CD4-positive, alpha-beta T cell treated with Interleukin-10 for 1 hour (primary cell): Measurements from ENCODE around the gene CCNQ.

Source experiments
- DNase-seq: peaks from one replicate; pipeline ENCODE4 v3.0.0-alpha.2; 2020

Gene CCNQ

DNA sequence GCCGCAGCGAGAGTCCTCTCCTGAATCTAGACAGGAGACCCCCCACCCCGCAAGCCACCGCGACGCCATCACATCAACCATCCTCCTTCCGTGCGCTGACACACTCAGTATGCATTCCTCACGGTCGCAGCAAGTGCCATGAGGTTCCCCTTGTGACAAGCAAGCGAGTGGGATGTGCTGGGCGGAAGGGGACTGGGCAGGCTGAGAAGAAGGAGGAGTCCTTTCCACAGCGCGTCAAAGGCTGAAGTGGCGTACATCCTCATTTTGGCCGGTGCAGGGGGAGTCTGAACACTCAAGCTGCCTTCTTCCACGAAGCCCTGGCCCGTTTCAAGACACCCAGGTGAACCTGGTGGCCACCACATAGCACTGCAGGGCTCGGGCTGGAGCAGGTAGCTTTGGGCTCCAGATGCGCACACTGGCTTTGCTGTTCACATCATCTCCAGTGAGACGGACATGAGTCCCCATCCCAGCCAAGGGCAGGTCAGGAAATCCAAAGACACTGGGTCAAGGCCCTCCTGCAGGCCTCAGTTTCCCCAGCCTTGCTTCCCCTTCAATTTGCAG lies 30.4 kb downstream of the CCNQ start:
- DNase-seq, result no peak

DNA sequence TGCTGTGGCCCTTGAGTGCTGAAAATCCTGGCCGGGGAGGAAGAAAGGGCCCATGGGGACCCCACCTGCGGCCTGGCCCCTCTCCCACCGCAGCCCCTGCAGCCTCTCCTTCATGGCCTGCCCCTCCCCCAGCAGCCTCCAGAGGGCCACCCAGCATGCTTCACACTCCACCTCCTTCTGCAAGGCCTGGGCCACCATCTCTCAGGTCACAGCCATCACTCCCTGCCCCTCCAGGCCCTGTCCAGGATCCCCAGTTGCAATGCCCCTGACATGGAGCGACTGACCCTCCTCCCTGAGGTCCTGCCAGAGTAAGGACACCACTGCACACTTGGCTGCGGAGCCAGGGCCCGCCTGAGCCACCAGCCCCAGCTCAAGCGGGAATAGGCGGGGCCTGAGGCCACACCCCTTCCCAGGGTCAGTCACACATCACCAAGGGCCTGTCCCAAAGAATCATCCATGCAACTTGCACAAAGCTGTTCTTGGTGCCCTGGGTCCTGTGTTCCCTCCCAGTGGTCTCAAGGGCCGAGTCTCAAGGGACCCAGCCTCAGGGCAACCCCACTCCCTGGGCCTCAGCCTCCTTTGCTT lies 32.9 kb downstream of the CCNQ start:
- DNase-seq, result no peak

DNA sequence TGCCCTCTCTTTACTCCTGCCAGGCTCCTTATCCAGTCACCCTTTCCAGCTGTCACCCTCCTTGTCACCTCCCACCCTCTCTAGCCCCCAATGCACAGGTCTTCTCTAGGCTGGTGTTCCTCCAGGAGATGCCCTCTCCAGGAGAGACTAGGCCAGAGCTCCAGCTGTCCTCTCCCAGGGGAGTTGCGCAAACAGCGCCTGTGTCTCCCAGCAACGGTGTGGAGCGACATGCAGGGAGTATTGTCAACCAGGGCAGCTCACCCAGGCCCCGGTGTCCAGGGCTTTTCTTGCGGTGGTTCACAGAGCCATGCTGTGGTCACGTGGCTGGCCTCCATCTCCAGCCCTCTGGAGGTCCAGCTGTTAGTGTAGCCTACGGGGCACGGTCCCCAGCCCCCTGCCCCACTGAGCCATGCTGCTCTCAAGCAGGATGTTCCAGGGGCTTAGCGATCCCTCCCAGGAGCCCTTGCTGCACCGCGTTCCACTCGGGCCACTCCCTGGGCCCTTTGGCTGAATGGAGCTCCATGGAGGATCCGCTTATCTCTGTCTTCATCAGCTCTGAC lies 34.8 kb downstream of the CCNQ start:
- DNase-seq, result no peak

DNA sequence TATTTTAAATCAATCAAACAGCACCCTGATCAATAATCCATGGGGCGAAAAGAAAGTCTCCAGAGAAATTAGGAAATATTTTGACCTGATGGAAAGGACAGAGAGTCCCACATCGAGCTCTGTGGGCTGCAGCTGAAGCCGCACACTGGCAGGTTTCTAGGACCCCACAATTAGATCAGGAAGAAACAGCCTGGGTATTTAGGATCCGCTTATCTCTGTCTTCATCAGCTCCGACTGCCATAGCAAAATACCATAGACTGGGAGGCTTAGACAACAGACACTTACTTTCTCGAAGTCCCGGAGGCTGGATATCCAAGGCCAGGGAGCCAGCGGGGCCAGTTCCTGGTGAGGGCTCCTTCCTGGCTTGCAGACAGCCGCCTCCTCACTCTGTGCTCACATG lies 36.4 kb downstream of the CCNQ start:
- DNase-seq, result no peak

DNA sequence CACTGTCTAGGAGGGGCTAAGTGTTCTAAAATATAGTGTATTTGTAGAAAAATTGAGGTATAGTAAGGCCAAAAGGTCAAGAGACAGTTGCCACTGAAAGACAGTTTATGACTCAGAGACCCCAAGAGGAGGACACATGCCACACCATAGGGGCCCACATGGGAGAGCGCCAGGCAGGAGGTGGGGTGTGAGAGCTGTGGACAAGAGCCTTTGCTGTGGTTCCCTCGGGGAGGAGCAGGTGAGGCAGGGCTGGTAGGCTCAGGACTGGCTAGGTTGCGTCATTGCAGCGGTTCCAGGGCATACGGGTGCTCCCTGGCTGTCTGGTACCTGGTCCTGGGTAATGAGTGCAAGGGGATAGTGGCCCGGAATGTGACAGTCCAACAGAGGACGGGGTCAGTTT lies 37.6 kb downstream of the CCNQ start:
- no peak for DNase-seq

DNA sequence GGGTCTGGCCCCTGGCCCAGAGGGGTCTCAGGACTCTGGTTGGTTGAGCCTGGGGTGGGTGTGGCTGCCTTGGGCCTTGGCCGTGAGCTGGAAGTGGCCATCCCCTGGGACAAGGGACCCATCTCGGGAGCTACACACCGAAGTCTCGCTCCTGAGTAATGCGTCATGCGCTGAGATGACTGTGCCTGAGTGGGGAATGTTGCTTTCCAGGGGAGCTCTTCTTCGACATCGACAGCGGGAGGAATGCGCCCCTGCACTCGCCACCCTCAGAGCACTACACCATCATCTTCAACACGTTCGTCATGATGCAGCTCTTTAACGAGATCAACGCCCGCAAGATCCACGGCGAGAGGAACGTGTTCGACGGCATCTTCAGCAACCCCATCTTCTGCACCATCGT lies 38.5 kb downstream of the CCNQ start:
- no peak for DNase-seq

DNA sequence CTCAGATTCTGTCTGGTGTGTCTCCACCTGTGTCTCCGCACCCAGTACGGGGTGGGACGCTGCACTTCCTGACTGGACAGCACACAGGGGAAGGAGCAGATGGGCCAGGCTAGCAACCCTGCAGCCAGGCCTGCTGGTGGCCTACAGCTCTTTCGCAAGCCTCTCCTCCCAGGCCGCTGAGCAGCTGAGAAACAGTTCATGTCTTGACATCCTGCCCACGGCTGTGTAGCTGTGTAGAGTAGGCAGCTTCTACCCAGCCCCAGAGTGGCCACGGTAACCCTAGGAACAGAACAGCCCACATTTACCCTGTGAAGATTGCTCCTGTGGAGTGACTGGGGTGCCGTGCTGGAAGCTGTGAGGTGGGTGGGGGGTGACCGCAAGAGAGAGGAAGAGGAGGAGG lies 38.9 kb downstream of the CCNQ start:
- no peak for DNase-seq

DNA sequence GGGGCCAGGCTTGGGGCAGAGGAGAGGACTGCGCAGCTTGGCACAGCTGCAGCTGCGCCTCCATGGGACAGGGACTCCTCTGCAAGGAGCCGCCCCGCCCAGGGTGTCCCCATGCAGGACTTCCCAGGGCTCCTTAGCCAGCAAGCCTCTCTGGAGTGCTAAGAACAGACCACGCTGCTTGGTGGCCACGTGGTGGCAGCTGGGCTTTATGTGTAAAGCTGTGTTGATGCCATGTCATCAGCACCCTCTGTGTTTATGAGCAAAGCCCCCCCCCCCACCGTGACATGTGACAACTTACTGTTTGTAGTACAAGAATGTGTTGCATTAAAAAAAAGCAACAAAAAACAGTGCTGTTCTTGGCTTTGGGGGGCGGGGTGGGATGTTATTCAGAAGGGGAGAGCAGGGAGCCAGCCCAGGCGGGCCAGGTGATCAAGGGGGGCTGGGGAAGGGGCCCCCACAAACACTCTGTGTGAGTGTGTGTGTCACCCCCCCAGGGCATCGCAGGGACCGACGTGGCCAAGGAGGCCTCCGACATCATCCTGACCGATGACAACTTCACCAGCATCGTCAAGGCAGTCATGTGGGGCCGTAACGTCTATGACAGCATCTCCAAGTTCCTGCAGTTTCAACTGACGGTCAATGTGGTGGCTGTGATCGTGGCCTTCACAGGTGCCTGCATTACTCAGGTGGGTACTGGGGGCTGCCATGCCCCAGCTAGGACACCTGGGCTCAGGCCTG lies 41.2 kb downstream of the CCNQ start:
- no peak for DNase-seq

DNA sequence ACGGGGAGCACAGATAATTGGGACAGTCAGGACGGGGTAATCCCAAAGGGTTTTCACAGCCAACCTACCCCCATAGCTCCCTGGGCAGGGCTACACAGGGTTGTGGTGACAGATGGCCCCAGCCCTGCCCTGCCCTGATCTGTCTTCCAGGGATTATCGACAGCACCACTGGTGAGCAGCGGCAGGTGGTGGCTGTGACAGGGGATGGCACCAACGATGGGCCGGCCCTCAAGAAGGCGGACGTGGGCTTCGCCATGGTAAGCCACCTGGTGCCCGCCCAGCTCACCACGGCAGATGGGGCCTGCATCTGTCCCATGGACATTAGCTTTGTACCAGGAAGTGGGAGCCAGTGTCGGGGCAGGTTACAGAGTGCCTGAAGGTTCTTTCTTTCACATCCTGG lies 42.2 kb downstream of the CCNQ start:
- no peak for DNase-seq

DNA sequence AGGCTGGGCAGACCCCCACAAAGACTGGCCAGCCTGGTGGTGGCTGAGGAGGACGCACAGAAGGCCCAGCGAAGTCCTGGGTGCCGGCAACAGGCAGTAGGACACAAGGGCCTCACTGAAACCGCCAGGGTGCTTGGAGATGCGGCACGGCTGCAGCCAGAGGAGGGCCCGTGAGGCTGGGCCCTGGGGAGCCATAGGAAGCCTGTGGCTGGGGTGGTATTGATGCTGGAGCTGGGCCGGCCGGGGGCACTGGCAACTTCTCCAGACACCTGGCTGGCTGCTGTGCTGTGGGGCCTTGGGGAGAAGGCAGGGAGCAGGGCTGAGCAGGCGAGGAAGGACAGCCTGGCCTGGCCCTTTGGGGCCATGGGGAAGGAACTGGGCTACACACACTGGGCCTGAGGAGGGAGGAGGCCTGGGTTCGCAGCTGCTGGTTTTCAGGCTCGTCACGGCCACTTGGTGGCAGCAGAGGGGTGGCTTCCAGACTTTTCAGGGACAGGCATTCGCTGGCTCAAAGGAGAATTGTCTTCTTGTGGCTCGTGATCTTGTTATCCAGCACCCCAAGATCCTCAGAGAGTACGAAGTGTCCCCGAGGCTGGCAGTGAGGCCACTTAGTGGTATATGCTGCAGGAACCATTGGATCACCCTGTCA lies 44.3 kb downstream of the CCNQ start:
- peak; percentile 61 for DNase-seq

DNA sequence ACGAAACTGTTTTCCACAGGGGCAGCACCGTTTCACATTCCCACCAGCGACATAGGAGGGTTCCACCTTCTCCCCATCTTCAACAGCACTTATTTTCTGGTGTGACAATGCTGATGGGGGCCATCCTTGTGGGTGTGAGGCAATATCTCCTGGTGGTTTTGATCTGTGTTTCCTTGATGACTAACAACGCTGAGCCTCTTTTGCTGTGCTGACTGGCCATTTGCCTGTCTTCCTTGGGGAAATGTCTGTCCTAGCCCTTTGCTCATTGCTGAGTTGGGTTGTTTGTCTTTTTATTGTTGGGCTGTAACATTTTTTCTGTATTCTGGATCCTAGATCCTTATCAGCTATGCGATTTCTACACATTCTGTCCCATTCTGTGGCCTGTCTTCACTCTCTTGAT lies 47.8 kb downstream of the CCNQ start:
- DNase-seq, result no peak

DNA sequence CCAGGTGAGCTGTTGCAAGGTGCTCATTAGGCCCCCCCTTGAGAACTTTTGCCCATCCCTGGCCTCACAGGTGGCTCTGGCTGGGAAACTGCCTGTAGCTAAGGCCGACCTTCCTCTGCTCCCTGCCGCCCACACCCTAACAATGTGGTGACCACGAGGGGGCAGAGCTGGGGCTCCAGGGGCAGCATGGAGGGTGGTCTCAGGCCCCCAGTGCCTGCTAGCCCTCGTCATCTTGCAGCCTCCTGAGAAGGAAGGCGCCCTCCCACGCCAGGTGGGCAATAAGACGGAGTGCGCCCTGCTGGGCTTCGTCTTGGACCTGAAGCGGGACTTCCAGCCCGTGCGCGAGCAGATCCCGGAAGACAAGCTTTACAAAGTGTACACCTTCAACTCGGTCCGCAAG lies 49.1 kb downstream of the CCNQ start:
- no peak for DNase-seq

DNA sequence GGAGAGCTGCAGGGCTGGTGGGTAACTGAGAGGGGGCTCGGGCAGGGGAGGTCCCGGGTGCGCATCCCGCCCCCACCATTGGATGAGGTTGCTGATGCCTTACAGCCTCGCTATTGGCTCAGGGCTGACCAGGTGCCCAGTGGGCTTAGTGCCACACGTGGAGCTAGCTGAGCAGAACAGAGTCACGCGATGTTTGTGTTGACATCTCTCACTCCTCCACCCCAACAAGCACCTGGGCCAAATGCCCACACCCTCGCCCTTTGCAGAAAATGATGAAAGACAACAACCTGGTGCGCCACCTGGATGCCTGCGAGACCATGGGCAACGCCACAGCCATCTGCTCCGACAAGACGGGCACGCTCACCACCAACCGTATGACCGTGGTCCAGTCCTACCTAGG lies 49.7 kb downstream of the CCNQ start:
- no peak for DNase-seq

DNA sequence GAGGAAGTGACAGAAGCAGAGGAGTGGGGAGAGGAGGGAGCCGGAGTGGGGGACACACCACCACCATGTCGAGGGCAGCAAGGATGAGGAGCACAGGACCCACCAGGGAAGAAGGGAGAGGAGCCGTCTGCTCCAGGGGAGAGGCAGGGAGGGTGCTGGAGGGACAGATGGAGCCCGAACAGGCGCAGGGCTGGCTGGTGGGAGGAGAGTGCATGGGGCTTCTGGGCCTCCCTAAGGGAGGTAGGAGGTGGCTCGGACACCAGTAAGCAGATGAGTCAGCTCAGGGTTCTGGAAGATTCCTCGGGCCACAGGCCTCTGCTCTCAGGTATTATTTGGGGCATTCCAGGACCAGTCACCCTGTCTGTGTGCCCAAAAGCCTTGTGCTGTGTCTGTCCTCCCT lies 51.7 kb downstream of the CCNQ start:
- DNase-seq, result no peak

DNA sequence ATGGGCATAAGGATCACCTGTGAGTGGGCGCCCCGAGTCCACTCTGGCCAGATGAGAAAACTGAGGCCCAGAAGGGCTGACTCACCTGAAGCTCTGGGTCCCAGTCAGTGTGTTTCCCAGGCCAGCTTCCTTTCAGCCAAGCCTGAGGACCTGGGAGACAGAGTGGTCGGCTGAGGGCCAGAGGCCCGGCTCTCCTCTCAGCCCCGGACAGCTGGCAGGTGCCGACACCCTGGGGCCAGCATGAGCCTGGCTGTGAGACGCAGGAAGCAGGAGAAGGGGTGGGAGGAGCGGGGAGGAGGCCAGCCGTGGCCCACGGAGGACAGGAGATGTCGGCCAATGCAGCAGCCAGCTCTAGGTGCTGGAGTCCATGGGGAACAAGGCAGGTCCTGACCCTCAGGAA lies 52.6 kb downstream of the CCNQ start:
- DNase-seq, result no peak

DNA sequence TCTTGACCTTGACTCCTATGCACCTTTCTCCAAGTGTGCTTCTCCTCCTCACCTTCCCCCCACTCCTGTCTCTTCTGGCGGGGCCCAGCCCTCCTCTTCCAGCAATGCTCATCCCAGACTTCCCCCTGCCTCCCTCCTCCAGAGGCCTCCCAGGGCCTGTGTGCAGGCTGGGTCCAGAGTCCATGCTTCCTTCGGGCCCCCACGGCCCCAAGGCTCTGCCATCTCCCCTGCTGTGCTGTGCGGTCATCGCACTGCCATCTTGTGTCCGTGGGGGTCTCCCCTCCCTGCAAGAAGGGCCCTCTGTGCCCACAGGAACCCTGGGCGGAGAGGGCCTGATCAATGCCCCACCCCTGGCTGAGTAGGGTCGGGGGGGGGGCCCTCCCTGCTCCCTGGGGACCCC lies 54.2 kb downstream of the CCNQ start:
- DNase-seq, result no peak

DNA sequence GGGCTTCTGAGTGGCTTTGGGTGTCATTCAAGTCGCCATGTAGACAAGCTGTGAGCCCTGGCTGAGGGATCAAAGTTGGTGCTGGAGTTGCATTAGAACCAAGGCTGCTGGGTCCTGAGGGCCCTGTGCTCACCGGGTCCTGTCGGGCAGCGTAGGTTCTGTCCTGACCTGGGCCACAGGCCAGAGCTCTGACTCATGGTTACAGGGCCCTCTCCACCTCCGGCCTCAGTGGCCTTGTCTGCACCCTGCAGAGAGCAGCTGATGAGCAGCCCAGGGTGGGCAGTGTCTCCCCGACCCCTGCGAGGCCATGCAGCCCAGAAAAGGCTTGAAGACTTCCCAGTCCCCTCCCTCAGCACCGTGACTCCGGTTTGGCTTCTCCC lies 59.0 kb downstream of the CCNQ start:
- no peak for DNase-seq

DNA sequence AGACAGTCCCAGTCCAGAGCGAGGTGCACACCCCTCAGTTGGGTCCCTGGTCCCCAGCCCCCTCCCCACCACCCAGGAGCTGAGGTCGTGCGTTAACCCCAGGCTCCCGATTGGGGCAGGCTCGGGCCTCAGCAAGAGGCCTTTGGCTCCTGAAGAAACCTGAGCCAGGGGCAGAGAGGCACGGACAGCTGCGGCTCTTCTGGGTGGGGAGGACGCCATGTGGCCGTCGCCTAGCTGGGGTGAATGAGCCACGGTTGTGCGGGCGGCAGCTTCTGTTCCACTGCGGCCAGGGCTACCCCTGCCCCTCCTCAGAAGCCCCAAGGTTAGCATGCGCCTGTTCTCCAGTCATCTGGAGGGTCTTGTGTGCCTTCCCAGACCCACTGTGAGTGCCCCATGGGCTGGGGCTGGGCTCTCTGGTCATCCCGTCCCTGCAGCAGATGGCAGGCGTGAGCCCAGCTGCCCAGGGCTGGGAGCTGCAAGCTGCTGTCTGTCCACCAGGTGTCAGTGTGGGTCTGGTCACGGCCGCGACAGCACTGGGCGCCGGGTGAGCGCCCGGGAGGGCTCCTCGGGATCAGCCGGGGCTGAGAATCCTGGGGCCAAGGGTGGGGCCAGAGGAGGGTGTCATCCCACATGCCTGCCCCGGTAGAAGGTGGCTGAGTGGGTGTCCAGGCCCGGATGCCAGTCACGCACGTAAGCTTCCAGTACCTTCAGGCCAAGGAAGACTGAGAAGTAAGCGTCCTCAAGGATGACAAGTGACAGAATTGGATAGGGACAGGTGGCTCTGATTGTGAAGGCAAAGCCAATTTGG lies 59.6 kb downstream of the CCNQ start:
- DNase-seq, result peak; percentile 58

DNA sequence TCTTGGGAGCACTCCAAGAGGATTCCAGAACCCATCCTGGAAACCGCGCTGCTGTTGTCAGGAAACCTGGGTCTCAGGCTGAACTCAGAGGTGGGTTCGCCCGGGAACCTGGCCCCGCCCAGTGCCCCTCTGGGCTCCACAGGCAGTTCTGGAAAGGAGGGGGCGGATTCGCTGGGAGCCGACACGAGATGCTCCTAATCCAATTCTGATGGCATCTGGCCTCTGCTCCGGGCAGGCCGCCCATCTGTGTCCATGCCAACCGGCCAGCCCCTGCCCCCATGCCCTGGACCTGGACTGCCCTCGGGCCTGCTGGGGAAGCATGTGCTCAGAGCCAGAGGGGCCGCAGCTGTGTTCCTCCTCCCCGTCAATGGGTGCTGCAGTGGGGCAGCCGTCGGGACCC lies 60.5 kb downstream of the CCNQ start:
- DNase-seq, result no peak
